A673 (cell line): Measurements from ENCODE around the gene CDR2.

Source experiments
- CTCF ChIP-seq: fragments of 300-800, 200-600 bp; sonication (generic); conservative IDR thresholded peaks from 2 replicates; pipeline ENCODE4 v1.5.1; 2017; ENCODE audit warnings: low read depth, mild to moderate bottlenecking, antibody characterized with exemption, low read length, moderate library complexity, mixed read lengths
- EZH2 ChIP-seq: fragments of 200-600 bp; sonication (generic); IDR thresholded peaks from 2 replicates; pipeline ENCODE4 v1.6.1; 2017; ENCODE audit warnings: borderline replicate concordance, low read depth, mild to moderate bottlenecking, mixed read lengths, antibody characterized with exemption, low read length; ENCODE audit not compliant: poor library complexity, severe bottlenecking

- TF ChIP-seq EZH2 (no peak), CTCF (no peak)
Observed at GRCh38 chr16:22364241-22364640, 10.2 kb downstream of the CDR2 start.
